CD4-positive, alpha-beta T cell treated with Interleukin-6 for 4 hours (primary cell): ENCODE results near the gene GRID1.
A peak's percentile ranks its signal among the peaks of the same experiment; 100 is the strongest.

Experiments
- DNase-seq: peaks from one replicate; pipeline ENCODE4 v3.0.0-alpha.2; 2020; ENCODE audit warnings: mixed read lengths

GRID1 gene

GRCh38 chr10:85624511-85624910 is 742.1 kb downstream of the GRID1 start:
- no peak for DNase-seq

GRCh38 chr10:85623758-85624157 is 742.8 kb downstream of the GRID1 start:
- no peak for DNase-seq

- no peak for DNase-seq
Measured at GRCh38 chr10:85623342-85623741, 743.3 kb downstream of the GRID1 start.

DNA sequence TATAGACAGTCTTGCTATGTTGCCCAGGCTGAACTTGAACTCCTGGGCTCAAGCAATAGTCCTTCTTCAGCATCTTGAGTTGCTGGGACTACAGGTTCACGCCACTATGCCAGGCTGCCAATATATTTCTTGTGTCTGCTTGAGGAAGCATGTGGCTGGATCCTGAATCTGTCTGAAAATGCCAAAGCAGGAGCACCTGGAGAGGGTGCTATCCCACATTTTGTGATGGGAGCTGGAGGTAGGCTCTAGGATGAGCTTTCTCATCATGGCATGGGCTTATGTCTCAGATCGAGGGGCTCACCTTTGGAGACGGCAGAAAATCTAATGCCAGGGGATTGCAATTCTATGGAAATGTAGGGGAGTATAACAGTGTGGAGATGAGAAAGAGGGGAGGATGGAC is 744.2 kb downstream of the GRID1 start:
- no peak for DNase-seq

GRCh38 chr10:85621562-85621961 is 745.0 kb downstream of the GRID1 start:
- DNase-seq: no peak

DNA sequence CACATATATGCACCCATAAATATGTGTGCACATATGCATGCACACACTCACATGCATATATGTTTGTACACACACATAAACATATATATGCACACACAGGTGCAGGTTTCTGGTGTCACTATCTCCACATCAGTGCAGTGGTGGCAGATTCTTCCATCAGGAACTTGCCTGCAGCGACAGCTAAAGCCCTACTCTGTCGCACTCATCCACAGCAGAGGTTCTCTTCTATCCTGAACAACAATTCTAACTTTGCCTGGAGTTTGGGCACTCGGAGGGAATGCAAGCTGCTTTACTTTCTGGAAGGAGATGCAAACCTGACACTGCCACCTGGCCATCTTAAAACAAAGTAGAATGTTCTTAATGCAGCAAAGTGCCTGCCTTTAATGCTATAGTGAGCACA is 745.8 kb downstream of the GRID1 start:
- no peak for DNase-seq

DNA sequence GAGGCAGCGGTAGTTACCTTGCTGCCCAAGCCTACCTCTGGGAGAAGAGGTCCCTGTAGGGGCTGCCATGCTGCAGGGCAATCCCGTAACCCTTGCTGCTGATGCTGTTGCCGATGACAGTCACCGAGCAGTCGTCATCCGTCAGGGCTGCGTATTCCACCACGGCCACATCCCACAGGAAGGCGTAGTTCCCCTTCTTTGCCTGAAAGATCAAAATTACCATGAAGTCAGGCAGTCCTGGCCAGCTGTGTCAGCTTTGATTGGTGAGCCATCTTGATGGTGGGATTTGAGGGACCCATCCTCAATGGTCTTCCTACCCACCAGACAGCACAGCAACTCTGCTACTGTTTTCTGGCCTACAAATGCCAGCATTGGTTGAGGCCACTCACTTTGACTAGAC is 746.8 kb downstream of the GRID1 start:
- no peak for DNase-seq

- DNase-seq: no peak
Measured at GRCh38 chr10:85618841-85619240, 747.8 kb downstream of the GRID1 start.

DNA sequence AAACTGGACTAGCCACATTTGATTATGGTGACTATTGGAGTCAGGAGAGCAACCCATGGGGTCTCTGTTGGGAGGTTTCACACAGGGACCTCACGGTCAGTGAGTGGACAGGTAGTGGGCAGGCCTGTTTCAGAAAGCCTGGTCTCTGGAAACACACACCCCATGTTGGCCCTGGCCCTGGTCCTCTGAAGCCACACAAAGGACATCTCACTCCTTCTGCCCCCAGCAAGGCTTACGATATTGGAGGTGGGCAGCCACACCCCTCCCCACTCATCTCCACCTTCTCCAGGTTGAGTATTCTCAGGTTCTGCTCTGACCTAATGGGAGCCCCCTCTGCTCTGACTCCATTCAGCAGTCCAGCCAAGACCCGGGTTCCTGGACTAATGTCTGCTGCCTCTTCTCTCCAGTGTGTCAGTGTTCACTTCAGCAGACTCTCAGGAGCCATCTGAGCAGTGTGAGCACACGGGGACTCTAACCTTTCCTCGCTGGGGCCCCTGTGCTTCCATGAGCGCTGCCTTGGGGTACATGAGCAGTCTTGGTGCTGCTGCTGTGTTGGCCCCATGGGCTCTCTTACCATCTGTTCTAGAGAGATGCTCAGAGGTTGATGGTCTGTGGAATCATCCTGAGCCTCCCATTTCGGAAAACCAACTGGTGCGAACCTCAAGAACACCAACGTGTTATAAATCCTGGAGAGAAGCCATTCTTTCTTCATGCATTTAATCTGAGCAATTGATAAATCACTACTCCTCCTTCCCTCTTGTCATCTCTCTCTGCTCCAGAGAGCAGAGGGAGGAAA is 748.6 kb downstream of the GRID1 start:
- no peak for DNase-seq

GRCh38 chr10:85615556-85615955 is 751.0 kb downstream of the GRID1 start:
- no peak for DNase-seq

- DNase-seq: no peak
Measured at GRCh38 chr10:85614981-85615380, 751.6 kb downstream of the GRID1 start.

GRCh38 chr10:85614566-85614965 is 752.0 kb downstream of the GRID1 start:
- no peak for DNase-seq

DNA sequence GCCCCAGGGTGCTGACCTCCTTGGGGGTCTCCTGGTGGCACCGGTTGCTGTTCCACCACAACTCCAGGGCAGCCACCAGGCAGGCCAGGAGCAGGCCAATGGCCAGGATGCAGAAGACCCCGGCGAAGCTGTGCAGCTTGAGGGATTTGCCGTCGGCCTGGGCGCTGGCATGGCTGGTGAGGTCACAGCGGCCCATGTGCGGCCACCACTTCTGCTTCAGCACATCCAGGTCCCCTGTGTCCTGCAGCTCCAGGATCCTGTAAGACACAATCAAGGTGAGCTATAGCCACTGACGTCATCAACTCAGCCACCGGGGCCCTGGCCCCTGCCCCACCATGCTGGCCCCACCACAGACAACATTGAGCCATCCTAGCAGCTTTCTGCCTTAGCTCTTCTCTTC is 753.2 kb downstream of the GRID1 start:
- no peak for DNase-seq

DNA sequence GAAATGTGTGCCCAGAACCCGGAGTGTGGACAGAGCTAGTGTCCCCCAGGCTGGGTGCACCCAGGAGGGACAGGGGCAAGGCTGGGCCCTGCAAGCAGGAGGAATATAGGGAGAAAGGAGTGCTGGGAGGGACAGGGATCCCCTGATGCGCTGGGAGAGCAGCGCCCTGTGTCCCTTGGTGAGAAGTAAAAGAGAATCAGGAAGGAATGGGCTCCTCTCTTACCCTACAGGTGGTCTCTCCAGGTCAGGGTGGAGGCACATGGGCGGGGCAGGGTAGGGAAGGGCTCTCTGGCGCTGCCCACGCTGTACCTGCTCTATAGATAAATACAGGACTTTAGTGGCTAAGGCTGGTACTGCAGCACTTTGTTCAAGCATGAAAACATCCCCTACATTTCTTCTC is 753.8 kb downstream of the GRID1 start:
- no peak for DNase-seq

- peak; percentile 56 for DNase-seq
Measured at GRCh38 chr10:85612378-85612775, 754.2 kb downstream of the GRID1 start.

GRCh38 chr10:85611746-85612377 is 754.7 kb downstream of the GRID1 start:
- DNase-seq: no peak

DNA sequence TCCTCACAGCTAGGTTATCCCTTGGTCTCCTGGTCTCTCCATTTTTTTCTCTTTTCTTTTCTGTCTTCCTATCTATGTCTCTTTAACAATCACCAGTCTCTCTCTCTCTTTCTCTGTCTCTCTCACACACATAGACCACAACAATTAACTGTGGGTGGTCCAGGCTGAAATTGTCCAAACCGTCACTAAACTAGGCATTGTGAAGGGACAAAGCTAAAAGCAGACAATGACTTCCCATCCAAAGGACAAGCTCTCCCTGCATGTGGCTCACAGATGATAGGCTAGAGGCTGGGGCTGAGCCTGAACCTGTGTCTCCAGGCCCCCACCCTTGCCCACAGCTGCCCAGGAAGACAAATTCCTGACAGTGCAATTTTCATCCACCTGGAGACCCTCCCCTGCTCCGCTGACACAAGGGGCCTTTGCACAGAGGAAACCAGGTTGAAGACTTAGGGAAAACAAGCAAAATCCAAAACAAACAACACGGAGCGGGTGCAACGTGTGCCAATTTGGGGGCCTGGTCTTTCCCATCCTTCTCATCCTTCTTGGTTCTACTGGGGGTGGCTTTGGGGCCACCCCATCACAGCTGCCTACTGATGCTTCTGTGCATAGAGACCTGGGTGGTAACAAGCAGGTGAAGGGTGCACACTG is 755.4 kb downstream of the GRID1 start:
- no peak for DNase-seq

- DNase-seq: no peak
Measured at GRCh38 chr10:85610381-85611092, 756.1 kb downstream of the GRID1 start.

GRCh38 chr10:85609509-85609908 is 757.1 kb downstream of the GRID1 start:
- no peak for DNase-seq

- no peak for DNase-seq
Measured at GRCh38 chr10:85608706-85609105, 757.9 kb downstream of the GRID1 start.

DNA sequence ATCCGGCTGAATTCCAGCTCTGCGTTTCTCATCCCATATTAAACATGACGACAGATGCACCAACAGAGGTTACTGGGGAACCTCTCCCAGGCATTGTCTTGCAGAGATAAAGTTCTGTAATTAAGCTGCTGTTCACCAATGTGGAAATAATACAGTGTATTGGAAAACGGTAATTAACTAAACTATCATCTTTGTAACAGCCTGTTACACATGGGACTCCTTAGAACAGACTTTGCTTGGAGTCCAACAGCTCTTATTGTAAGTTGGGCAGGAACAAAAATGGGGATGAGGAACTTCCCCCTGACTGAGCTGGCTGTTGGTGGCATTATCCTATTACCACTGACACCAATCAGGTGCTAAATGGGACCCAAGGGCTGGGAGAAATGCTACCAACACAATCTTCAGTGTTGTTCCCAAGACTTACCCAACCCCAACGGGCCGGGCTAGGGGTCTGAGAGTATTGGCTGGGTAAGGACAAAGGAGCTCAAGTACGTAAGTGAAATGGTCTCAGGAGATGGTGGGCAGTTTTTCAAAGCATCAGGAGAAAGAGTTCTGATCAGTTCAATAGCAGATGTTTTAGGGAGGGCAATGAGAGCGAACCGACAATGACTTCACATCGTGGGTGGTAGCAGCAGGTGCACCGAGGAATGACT is 759.4 kb downstream of the GRID1 start:
- DNase-seq: no peak

- no peak for DNase-seq
Measured at GRCh38 chr10:85606401-85606800, 760.2 kb downstream of the GRID1 start.

GRCh38 chr10:85604884-85605283 is 761.7 kb downstream of the GRID1 start:
- no peak for DNase-seq
